NCI-H2227 treated with DMSO at 0.1 percent for 48 hours (cell line): ENCODE data around the gene ANGEL1.

Experiments used
- DNase-seq: peaks from one replicate; lab custom pipeline; 2025; lab: John Stamatoyannopoulos, UW

ANGEL1 gene

DNA sequence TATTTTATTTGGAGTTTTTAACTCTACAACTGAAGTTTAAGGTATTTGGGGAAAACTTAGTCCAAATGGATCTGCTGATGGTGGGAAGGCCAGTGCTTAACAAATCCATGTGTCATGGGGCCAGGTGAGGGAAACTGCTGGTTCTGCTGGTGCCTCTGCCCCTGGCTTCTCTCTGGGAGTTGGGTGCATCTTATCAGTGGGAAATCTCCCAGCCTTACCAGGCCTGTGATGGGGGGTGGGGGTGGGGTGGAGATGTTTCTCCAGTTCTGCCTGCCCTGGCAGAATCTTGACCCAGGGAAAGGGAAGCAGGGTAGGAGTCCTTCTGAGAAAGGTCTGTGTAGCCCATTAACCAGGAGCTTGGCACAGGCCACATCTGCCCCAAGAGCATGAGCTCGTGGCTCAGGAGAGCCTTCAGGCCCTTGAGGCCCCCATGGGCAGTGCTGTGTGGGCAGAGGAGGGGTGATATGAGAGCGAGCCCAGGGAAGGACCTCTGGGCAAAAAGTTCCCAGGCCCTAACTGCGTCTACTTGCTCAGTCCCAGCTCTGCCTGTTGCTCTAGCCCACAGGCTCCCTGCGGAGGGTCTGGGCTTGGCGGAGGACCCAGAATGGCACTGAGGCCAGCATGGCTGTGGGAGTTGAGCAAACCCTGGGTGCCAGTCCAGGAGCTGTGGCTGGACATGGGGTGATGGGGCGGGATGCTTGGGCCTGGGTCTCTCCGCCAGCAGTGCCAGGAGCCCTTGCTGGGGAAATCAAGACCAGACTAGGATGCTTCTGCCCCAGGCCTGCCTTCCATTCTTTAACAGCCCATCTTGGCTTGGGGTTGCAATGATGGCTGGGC lies 33.2 kb downstream of the ANGEL1 start:
- DNase-seq, result no peak

DNA sequence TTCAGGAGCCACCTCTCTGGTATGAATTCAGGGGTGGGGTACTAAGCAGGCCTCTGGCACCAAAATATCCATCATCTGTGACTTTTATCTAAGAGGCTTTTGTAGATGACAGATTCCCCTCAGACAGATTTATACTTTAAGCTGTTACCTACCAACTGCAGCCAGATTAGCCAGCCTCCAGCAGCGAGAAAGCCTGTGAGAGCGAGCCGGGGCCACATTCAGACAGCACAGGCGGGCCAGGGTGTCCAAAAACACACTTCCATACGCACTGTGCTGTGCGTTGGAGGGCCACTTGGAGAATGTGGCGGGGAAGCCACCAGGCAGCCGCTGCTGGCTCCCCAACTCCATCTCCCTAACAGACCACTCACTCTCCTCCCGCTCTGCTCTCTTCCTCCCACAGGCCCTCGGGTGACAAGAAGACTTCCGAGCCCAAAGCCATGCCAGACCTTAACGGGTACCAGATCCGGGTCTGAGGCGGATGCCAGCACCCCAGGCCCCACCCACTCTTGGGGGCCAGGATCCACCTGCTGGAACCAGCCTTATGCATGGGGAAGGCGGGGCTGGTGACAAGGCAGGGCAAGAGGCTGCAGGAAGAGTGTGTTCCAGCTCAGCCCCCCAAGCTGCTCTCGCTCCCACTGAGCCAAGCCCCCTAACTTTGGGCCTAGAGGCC lies 34.0 kb downstream of the ANGEL1 start:
- DNase-seq, result no peak

DNA sequence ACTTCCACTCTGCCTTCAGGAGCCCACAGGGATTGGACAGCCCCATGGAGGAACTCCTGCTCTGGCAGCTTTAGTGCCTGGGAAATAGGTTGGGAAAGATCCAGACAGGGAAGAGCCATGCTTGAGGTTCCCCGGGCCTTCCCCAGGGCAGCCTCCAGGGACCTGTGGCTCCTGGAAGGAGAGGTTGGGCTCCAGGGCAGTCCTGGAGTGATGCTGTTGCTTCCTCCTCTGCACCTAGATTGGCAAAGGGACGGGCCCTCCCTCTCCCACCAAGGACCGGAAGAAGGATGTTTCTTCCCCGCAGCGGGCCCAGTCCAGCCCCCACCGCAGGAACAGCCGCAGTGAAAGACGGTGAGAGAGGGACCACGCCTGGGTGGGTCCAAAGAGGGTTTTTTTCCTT lies 35.0 kb downstream of the ANGEL1 start:
- DNase-seq, result no peak

DNA sequence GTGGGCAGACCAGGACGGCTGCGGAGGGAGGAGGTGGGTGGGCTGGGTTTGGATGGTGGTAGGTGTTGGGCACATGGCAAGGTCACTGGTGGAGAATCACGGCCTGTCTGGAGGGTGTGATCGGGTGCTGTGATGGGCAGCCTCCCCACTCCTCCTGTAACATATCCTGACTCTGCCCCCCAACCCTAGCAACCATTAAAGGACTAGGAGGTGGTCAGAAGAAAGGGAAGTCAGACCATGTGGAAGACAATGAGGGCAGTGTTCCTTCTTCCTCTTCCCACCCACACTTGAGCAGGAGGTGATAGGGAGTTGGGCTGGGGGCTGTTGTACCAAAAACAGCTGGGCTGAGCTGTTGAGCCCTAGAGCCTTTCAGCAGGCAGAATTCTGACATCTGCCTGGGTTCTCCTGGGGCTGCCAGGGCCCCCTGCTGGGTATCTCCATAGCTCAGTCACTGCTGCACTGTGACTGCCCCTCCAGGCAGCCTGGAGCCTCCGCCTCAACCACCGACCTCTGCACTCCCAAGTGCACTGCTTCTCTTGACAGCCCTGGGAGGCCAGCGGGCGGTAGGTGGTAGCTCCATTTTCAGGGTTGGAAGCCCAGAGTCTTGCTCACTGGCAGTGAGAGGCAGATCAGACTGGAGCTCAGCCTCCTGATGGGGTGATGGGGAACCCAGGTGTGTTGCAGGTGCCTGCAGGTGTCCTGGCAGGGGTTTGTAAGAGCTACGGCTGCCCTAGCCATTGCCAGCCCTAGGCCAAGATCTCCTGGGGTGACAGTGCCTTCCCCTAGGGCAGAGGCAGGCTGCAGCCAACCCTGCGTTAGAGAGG lies 36.0 kb downstream of the ANGEL1 start:
- no peak for DNase-seq

GRCh38 chr14:76775695-76776427 lies 36.8 kb downstream of the ANGEL1 start:
- no peak for DNase-seq

DNA sequence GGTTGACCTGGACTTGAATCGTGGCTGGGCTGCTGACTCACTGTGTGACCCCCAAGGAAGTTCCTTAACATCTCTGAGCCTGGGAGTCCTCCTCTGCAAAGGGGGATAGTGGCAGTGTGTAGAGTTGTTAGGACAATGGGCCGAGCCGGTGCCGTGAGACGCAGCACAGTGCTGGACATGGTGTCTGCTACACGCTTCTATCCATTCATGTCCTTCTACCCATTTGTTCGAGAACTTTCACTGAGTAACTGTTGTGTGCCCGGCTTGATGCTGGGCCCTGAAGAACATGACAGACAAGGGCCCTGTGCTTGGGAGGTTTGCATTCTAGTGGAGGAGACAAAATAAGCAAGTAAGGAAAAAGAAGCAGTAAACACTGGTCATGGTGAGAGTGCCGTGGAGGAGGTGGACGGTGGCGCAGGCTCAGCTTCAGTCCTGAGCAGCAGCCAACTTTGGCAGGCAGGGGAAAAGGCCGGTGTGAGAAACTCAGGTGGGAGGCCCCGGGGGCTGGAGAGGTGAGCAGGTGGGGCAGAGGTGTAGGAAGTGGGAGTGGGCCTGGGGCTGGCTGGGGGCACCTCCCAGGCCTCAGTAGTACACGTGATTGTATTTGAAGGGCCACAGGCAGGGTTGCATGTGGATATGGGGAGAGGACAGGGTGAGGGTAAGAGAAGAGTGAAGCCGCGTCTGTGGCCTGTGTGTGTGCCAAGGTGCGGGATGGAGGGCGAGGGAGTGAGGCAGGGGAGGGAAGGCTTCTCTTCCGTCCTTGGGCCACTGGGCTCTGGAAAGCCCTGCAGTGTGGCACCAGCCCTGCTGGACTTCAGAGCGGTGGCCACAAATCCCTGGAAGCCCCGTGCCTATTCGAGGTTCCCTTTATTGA lies 37.6 kb downstream of the ANGEL1 start:
- no peak for DNase-seq

GRCh38 chr14:76773956-76774820 lies 38.5 kb downstream of the ANGEL1 start:
- no peak for DNase-seq

DNA sequence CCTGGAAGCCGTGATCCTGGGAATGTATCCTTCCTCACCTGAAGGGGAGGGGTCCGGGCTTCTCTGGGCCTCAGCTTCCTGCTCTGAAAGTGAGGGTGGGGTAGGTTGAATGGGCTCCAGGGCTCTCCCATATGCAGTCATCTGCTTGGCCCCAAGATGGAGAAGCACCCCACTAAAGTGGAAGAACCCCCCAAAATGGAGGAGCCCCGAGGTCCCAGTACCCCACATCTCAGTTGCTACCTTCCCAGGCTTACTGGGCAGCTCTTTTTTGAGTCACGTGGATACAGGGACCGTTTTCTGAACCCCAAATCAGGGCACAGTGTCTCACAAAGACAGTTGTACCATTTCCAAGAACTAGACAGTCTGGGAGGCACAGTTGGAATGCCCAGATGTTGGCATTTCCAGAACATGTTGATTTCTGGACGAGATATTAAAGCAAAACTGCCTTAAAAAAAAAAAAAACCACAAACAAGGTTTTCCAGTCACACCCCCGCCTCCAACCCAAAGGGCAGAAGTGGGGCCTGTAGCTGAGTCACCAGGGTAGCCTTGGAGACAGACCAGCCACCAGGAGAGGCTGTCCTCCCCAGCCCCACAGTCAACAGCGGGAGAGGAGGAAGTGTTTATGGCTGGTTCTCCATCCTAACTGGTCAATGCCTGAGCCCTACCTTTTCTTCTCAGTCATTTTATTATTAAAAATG lies 39.3 kb downstream of the ANGEL1 start:
- no peak for DNase-seq

- no peak for DNase-seq
Measured at GRCh38 chr14:76772300-76773187, 40.1 kb downstream of the ANGEL1 start.

GRCh38 chr14:76771437-76771980 lies 41.2 kb downstream of the ANGEL1 start:
- DNase-seq, result no peak

DNA sequence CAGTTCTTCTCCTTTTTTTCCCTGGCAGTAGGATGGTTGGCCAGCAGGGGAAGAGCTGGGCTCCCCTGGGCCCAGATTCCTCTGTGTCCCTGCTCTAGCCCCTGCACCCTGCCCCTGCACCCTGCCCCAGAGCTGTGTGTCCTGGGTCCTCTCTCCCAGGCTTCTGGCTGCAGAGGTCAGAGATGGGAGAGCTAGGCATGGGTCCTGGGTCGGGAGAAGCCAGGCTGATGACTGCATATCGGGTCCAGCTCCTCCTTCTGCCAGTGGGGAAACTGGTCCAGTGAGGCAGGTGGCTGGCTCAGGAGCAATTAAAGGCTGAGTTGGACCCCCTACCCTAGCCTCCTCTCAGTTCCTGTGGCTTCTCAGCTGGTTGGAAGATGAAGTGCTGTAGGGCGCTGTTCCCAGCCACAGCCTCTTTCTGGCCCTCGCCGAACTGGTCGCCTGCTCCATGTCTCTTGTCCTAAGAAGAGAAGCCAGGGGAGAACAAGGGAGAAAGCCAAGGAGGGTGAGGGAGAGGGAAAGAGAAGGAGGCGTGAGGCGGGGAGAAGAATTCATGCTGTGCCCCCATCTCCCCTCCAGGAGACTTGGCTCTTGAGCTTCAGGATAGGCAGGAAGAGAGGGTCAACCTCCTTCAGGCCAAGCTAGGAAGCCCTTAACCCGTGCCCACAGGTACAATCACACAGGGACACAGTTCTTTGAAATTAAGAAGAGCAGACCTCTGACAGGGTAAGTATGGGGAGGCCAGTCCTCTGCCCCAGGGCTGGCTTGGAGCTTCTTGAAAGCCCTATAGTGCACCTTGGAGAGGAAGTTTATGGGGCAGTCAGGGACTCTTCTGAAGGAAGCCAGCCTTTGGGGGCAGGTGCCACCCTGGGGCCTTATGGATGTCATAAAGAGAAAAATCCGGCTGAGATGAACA lies 41.9 kb downstream of the ANGEL1 start:
- no peak for DNase-seq

DNA sequence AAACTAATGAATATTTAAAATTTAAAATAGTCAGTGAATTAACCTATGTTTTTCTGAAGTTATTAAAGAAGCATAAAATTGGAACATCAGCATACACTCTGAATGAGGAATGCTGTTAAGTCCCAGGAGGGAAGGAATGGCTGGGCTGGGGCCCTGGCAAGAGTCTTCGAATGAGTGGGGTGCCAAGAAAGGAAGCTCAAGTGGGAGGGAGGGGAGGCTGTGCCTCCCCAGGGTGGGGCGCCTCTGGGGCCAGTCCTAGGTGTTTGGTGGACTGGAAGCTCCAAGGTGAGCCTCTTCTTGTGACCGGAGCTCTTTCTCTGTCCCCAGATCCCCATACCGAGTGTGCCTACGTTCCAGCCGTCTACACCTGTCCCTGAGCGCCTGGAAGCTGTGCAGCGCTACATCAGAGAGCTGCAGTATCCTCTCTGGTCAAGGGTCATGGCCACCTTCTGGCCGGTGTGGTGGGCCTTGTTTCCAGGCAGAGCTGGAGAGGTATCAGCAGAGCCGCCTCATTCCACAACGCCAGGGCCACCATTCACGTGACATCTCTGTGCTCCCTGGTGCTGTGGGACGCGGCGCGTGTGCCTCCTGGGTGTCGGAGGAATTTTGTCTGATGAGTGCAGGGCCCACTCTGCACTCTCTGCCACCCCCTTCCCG lies 42.9 kb downstream of the ANGEL1 start:
- DNase-seq, result no peak

- no peak for DNase-seq
Measured at GRCh38 chr14:76768671-76769500, 43.8 kb downstream of the ANGEL1 start.

DNA sequence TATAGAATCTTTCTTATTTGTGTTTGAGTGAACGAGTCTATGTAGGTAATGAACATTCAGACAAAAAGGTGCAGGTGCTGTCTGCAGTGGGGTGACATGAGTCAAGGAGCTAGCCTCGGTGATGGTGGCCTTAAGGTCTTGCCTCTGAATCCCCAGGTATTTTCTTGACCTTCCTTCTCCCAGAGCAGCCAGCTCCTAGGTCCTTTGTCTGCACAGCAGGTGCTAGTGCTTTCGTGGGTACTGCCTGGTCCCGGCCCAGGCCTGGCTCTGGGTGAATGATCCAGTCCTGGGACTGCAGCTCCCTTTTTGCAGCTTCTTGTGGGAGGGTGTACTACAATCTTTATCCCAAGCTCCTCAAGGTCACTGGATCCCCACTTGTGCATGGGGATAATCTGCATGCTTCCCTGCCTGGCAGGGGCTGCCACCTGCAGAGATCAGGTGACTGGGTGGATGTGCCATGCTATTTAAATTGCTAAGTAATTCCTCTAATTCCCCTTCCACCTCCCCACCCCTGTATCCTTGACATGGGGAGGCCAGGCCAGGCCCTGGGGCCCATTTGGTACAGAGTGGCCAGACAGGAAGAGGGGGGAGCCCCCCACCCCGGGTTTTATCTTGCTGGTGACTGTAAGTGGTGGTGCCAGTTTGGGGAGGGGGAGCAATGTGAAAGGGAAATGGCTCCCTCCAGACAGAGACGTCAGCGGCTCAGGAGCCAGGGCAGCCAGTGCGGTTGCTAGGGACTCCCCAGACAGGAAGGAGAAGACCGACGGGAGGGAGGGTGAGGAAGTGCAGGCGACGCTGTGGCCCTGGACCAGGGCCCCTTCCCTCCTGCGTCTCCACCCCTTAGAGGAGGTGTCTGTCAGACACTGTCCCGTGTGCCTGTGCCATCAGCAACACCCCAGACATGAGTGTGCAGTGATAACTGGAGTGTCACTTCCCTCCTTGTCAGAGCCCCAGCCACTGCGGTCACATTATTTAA lies 44.7 kb downstream of the ANGEL1 start:
- no peak for DNase-seq
